Gastrocnemius medialis (tissue), 4 donors: ENCODE data around the gene SURF1.

Experiments used
- CTCF ChIP-seq, 5 experiments: fragments of 450-650 bp in 3 of 5; fragments of 200-600 bp in 2 of 5; sonication (generic) in 2 of 5; IDR thresholded peaks in 4 of 5; conservative IDR thresholded peaks in 1 of 5; 1 replicate in 4 of 5; 2 replicates in 1 of 5; pipeline ENCODE4 v1.5.1; 2016 to 2019; ENCODE audit warnings: antibody characterized with exemption in 5 of 5, mild to moderate bottlenecking in 3 of 5, moderate library complexity in 3 of 5
- POLR2A ChIP-seq, 2 donors: fragments of 450-650 bp; IDR thresholded peaks; one replicate each; pipeline ENCODE4 v1.6.1; 2017; ENCODE audit warnings: antibody characterized with exemption in 2 of 2, mild to moderate bottlenecking in 2 of 2, moderate library complexity in 2 of 2

- TF ChIP-seq CTCF (IDR thresholded peaks at IDR 0.05 in 4 of 5, conservative IDR thresholded peaks at IDR 0.05 in 1 of 5) (no peak), POLR2A (IDR thresholded peaks at IDR 0.05) (no peak)
Measured at GRCh38 chr9:133323211-133323610, 33.1 kb downstream of the SURF1 start.
